Type B pancreatic cell (in vitro differentiated cells): ENCODE results near the gene CABP1. TPM values are rescaled to one million over a fixed set of nuclear protein-coding genes. Genes with fewer than 3 reads are reported as not detected.

Experiments used
- DNase-seq: peaks from one replicate; pipeline ENCODE4 v3.0.0; 2021; ENCODE audit warnings: mixed read lengths; ENCODE audit not compliant: unreplicated experiment; ENCODE audit errors: extremely low spot score
- H3K27ac Mint-ChIP-seq: 2 replicates; pipeline ENCODE4 v1.8.0; 2021; ENCODE audit warnings: mild to moderate bottlenecking, mixed read lengths
- H3K27me3 Mint-ChIP-seq: 2 replicates; pipeline ENCODE4 v1.8.0; 2021; ENCODE audit warnings: mixed read lengths
- H3K36me3 Mint-ChIP-seq: 2 replicates; pipeline ENCODE4 v1.8.0; 2021; ENCODE audit warnings: mixed read lengths
- H3K4me1 Mint-ChIP-seq: one replicate; pipeline ENCODE4 v1.8.0; 2021; ENCODE audit warnings: mixed read lengths; ENCODE audit not compliant: unreplicated experiment
- H3K4me3 Mint-ChIP-seq: 2 replicates; pipeline ENCODE4 v1.8.0; 2021; ENCODE audit warnings: mild to moderate bottlenecking, mixed read lengths
- H3K9me3 Mint-ChIP-seq: 2 replicates; pipeline ENCODE4 v1.8.0; 2021; ENCODE audit warnings: mixed read lengths
- CTCF ChIP-seq: fragments of 200-600 bp; sonication (generic); conservative IDR thresholded peaks from 2 replicates; pipeline ENCODE4 v1.5.0; 2021; ENCODE audit warnings: antibody characterized with exemption, mild to moderate bottlenecking
- total RNA-seq: library from RNA; stranded (reverse); gene quantifications from 2 replicates; pipeline ENCODE4 v1.2.1, GENCODE V29; 2021; ENCODE audit warnings: low replicate concordance

Gene CABP1
- total RNA-seq, 1 donor from 2014 or later = 0.56 TPM

GRCh38 chr12:120618954-120619615 is 21.3 kb upstream of the CABP1 start:
- Mint-ChIP-seq H3K27ac (no peak overlapping the region), H3K4me1 (no peaks in the 10 kb centered on the region), H3K27me3 (peaks cover 49% of the 10 kb centered on the region), H3K9me3 (no peaks in the 10 kb centered on the region), H3K36me3 (no peaks in the 10 kb centered on the region), H3K4me3 (no peak overlapping the region)
- DNase-seq = no peak
- TF ChIP-seq CTCF = no peak

GRCh38 chr12:120620624-120621023 is 19.8 kb upstream of the CABP1 start:
- H3K4me1 Mint-ChIP-seq = no peaks in the 10 kb centered on the region
- H3K27ac Mint-ChIP-seq = no peak overlapping the region
- DNase-seq = no peak
- no peak for TF ChIP-seq CTCF
- H3K27me3 Mint-ChIP-seq = peaks cover 41% of the 10 kb centered on the region
- H3K36me3 Mint-ChIP-seq = no peaks in the 10 kb centered on the region
- no peak overlapping the region for H3K4me3 Mint-ChIP-seq
- H3K9me3 Mint-ChIP-seq = no peaks in the 10 kb centered on the region

GRCh38 chr12:120625557-120626419 is 14.6 kb upstream of the CABP1 start:
- Mint-ChIP-seq H3K9me3 (no peaks in the 10 kb centered on the region), H3K27ac (no peak overlapping the region), H3K36me3 (no peaks in the 10 kb centered on the region), H3K4me3 (no peak overlapping the region), H3K27me3 (peaks cover 20% of the 10 kb centered on the region), H3K4me1 (no peaks in the 10 kb centered on the region)
- no peak for DNase-seq
- TF ChIP-seq CTCF = peak; percentile 35

- no peak for TF ChIP-seq CTCF
- no peaks in the 10 kb centered on the region for H3K4me1 Mint-ChIP-seq
- no peaks in the 10 kb centered on the region for H3K9me3 Mint-ChIP-seq
- no peak for DNase-seq
- H3K36me3 Mint-ChIP-seq = no peaks in the 10 kb centered on the region
- no peak overlapping the region for H3K4me3 Mint-ChIP-seq
- H3K27ac Mint-ChIP-seq = no peak overlapping the region
- H3K27me3 Mint-ChIP-seq = peaks cover 23% of the 10 kb centered on the region
Observed at GRCh38 chr12:120628919-120629318, 11.5 kb upstream of the CABP1 start.

- Mint-ChIP-seq H3K4me1 (no peaks in the 10 kb centered on the region), H3K27me3 (peaks cover 30% of the 10 kb centered on the region), H3K36me3 (no peaks in the 10 kb centered on the region), H3K27ac (no peak overlapping the region), H3K9me3 (no peaks in the 10 kb centered on the region), H3K4me3 (no peak overlapping the region)
- TF ChIP-seq CTCF = no peak
- DNase-seq = no peak
Observed at GRCh38 chr12:120630104-120630892, 10.1 kb upstream of the CABP1 start.
